Epidermal melanocyte (primary cell): ENCODE measurements around the gene MST1.

Experiments used
- DNase-seq: peaks from one replicate; pipeline ENCODE4 v3.0.0; 2011; ENCODE audit warnings: low spot score; ENCODE audit not compliant: insufficient read length

The MST1 gene

GRCh38 chr3:49689046-49689907, at the start of gene MST1, which contains the start of gene RNF123:
Gene MST1 (minus strand): TSS chr3:49689474. CDS start chr3:49688691, 783 bp downstream.
Gene RNF123 (plus strand): TSS chr3:49689557. CDS start chr3:49691166, 1,609 bp downstream.
- DNase-seq, result peak; percentile 93

- DNase-seq, result no peak
These were observed 48.9 kb upstream of the MST1 start for GRCh38 chr3:49738067-49738713.

GRCh38 chr3:49734752-49735151, 45.5 kb upstream of the MST1 start:
- no peak for DNase-seq

GRCh38 chr3:49733551-49733950, 44.3 kb upstream of the MST1 start:
- DNase-seq, result no peak

- no peak for DNase-seq
These were observed 43.3 kb upstream of the MST1 start for GRCh38 chr3:49732597-49732996.

GRCh38 chr3:49729966-49730609, 40.8 kb upstream of the MST1 start:
- DNase-seq, result no peak

GRCh38 chr3:49727924-49728361, 38.7 kb upstream of the MST1 start:
- DNase-seq, result no peak

- DNase-seq, result no peak
These were observed 38.1 kb upstream of the MST1 start for GRCh38 chr3:49727154-49727923.

- DNase-seq, result no peak
These were observed 36.8 kb upstream of the MST1 start for GRCh38 chr3:49725906-49726681.

GRCh38 chr3:49724586-49724985, 35.3 kb upstream of the MST1 start:
- no peak for DNase-seq

- DNase-seq, result peak; percentile 97
These were observed 34.6 kb upstream of the MST1 start, which contains the start of gene GMPPB for GRCh38 chr3:49723628-49724551. Gene GMPPB (minus strand): TSS chr3:49723951. CDS start chr3:49723726, 225 bp downstream.

- no peak for DNase-seq
These were observed 34.0 kb upstream of the MST1 start for GRCh38 chr3:49723296-49723627.

GRCh38 chr3:49722896-49723295, 33.6 kb upstream of the MST1 start:
- no peak for DNase-seq

- DNase-seq, result no peak
These were observed 32.9 kb upstream of the MST1 start for GRCh38 chr3:49721896-49722781.

- no peak for DNase-seq
These were observed 32.3 kb upstream of the MST1 start for GRCh38 chr3:49721596-49721895.

GRCh38 chr3:49720855-49721595, 31.8 kb upstream of the MST1 start:
- DNase-seq, result no peak

GRCh38 chr3:49719214-49719884, 30.1 kb upstream of the MST1 start, which contains the start of gene AMIGO3:
Gene AMIGO3 (minus strand): TSS chr3:49719684. CDS start chr3:49719465, 219 bp downstream.
- peak; percentile 99 for DNase-seq
